Thyroid gland (tissue), 4 donors: ENCODE data around the gene CCKAR. TPM values are rescaled to one million over a fixed set of nuclear protein-coding genes. Genes with fewer than 3 reads are reported as not detected.

Experiments
- DNase-seq, 2 donors: peaks; one replicate each; pipeline ENCODE4 v3.0.0-alpha.2; 2019
- H3K27ac ChIP-seq, 3 donors: fragments of 200-600 bp; sonication (generic); 1 replicate in 2 of 3; 2 replicates in 1 of 3; pipeline ENCODE4 v1.5.1; 2016 to 2019; ENCODE audit warnings: mild to moderate bottlenecking in 1 of 3, moderate library complexity in 1 of 3
- H3K27me3 ChIP-seq: fragments of 200-600 bp; sonication (generic); one replicate; pipeline ENCODE4 v1.5.1; 2019
- H3K36me3 ChIP-seq, 2 donors: fragments of 200-600 bp; sonication (generic); one replicate each; pipeline ENCODE4 v1.5.1; 2016 to 2019
- H3K4me1 ChIP-seq, 2 donors: fragments of 200-600 bp; sonication (generic); one replicate each; pipeline ENCODE4 v1.5.1; 2017 to 2019
- H3K4me3 ChIP-seq, 3 donors: fragments of 200-600 bp; sonication (generic); replicated peaks in 1 of 3; 1 replicate in 2 of 3; 2 replicates in 1 of 3; pipeline ENCODE4 v1.5.1; 2016; ENCODE audit warnings: mild to moderate bottlenecking in 1 of 3
- H3K9me3 ChIP-seq: fragments of 200-600 bp; sonication (generic); one replicate; pipeline ENCODE4 v1.5.1; 2017
- CTCF ChIP-seq, 6 experiments: fragments of 200-600 bp in 3 of 6; fragments of 450-650 bp in 3 of 6; sonication (generic) in 3 of 6; IDR thresholded peaks; one replicate each; pipeline ENCODE4 v1.5.1; 2016 to 2019; ENCODE audit warnings: antibody characterized with exemption in 6 of 6, mild to moderate bottlenecking in 2 of 6, inconsistent platforms in 1 of 6, moderate library complexity in 1 of 6
- POLR2A ChIP-seq, 2 donors: fragments of 450-650 bp; IDR thresholded peaks; one replicate each; pipeline ENCODE4 v1.6.1; 2017; ENCODE audit warnings: antibody characterized with exemption in 2 of 2, mild to moderate bottlenecking in 2 of 2, moderate library complexity in 1 of 2
- WGBS, 2 donors: methylation state at CpG; one replicate each; pipeline ENCODE4 v1.1.5; 2017; 5-methylcytosine and 5-hydroxymethylcytosine counted together
- intact Hi-C: fragments of 100-400 bp; cut with DNase I; formaldehyde crosslinking; loops from one replicate; pipeline ENCODE4 v1.15.1; 2023
- total RNA-seq, 4 donors: library from RNA; depleted of rRNA; stranded (reverse); fragments of >200 nt; gene quantifications; one replicate each; pipeline ENCODE4 v1.2.3, GENCODE V29; 2016

Gene CCKAR
- total RNA-seq, 4 donors from 2014 or later = not detected

DNA sequence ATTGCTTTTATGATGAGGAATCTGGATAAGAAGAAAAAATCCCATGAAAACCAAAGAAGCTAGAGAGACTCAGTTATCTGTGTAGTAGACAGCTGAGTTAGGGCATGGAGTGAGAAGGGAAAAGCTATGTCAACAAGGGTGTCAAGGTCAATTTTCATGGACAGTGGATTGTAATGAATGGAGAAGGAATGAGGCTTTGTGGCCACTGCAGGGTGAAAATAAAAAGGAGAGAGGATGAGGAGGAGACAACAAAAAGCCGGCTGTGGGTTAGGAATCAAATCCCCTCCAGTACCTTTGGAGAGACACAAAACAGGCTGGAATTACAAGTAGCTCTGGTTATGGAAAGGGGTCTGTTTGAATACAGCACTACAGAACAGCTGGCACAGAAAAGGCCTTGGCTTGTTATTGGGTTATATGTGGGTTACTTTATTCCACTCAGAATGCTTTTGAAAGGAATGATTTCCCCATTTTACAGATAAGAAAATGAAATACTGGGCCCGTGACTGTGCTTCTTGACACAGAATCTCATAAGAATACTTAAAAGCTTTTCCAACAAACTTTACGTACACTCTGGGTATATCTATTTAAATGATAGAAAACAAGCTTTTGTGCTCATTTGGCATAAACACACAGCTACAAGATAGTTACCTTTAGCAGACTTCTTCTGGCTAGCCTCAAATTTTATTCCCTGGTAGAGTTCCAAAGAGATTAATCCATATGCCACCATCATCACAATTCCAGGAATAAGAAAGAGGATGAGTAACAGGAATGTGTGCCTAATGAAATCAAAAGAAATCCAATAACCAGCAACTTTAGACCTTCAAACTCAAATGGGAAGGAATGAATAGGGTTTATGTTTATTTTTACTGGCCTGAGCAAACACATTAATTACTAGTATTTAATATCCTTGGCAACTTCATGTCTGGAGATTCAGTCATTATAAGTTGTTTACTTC is 7.5 kb downstream of the CCKAR start:
- no peaks in the 10 kb centered on the region for H3K27me3 ChIP-seq
- WGBS, 2 donors = 66 to 73% methylated on average over 3 of the region's 3 CpGs
- no peaks in the 10 kb centered on the region for H3K9me3 ChIP-seq
- DNase-seq = no peak
- intact Hi-C loops = no loop called here
- TF ChIP-seq CTCF (IDR thresholded peaks at IDR 0.05) = no peak
- TF ChIP-seq POLR2A (IDR thresholded peaks at IDR 0.05) = no peak
- H3K27ac ChIP-seq = no peak overlapping the region
- no peak overlapping the region for H3K4me3 ChIP-seq
- H3K36me3 ChIP-seq = no peaks in the 10 kb centered on the region
- no peaks in the 10 kb centered on the region for H3K4me1 ChIP-seq

GRCh38 chr4:26478330-26478729 is 12.0 kb downstream of the CCKAR start:
- no peak for DNase-seq
- Histone ChIP-seq H3K9me3 (no peaks in the 10 kb centered on the region), H3K27ac (no peak overlapping the region), H3K36me3 (no peaks in the 10 kb centered on the region), H3K4me3 (no peak overlapping the region), H3K4me1 (no peaks in the 10 kb centered on the region), H3K27me3 (no peaks in the 10 kb centered on the region)
- WGBS, 2 donors = 76 to 87% methylated on average over 13 of the region's 13 CpGs
- no peak for TF ChIP-seq CTCF (IDR thresholded peaks at IDR 0.05)
- no peak for TF ChIP-seq POLR2A (IDR thresholded peaks at IDR 0.05)
- intact Hi-C loops = no loop called here

GRCh38 chr4:26476545-26476944 is 13.7 kb downstream of the CCKAR start:
- Histone ChIP-seq H3K27me3 (no peaks in the 10 kb centered on the region), H3K4me1 (no peaks in the 10 kb centered on the region), H3K4me3 (no peak overlapping the region), H3K36me3 (no peaks in the 10 kb centered on the region), H3K9me3 (no peaks in the 10 kb centered on the region), H3K27ac (no peak overlapping the region)
- intact Hi-C loops = no loop called here
- TF ChIP-seq CTCF (IDR thresholded peaks at IDR 0.05) (no peak), POLR2A (IDR thresholded peaks at IDR 0.05) (no peak)
- no peak for DNase-seq
- WGBS, 2 donors = 73 to 78% methylated on average over 5 of the region's 5 CpGs

DNA sequence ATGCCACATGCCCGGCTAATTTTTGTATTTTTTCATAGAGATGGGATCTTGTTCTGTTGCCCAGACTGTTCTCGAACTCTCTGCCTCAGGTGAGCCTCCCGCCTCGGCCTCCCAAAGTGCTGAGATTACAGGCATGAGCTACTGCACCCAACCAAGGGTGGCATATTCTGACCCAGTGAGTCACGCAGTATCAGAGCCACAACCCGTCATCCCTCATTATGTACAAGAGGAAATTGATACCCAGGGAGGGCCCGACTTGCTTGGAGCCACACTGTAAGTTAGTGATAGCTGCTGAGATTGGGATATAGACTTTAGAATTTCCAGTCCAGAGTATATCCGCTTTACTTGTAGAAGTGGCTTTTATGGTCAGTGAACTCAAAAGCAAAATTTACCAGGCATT is 14.6 kb downstream of the CCKAR start:
- H3K9me3 ChIP-seq = no peaks in the 10 kb centered on the region
- DNase-seq = no peak
- H3K4me3 ChIP-seq = no peak overlapping the region
- intact Hi-C loops = no loop called here
- no peak for TF ChIP-seq CTCF (IDR thresholded peaks at IDR 0.05)
- no peak for TF ChIP-seq POLR2A (IDR thresholded peaks at IDR 0.05)
- no peaks in the 10 kb centered on the region for H3K36me3 ChIP-seq
- H3K27me3 ChIP-seq = no peaks in the 10 kb centered on the region
- 80 to 90% methylated on average over 8 of the region's 8 CpGs for WGBS, 2 donors
- no peaks in the 10 kb centered on the region for H3K4me1 ChIP-seq
- H3K27ac ChIP-seq = no peak overlapping the region

GRCh38 chr4:26474551-26474950 is 15.7 kb downstream of the CCKAR start:
- H3K4me1 ChIP-seq = no peaks in the 10 kb centered on the region
- 58 to 73% methylated on average over 3 of the region's 3 CpGs for WGBS, 2 donors
- intact Hi-C loops = no loop called here
- H3K27me3 ChIP-seq = no peaks in the 10 kb centered on the region
- no peak overlapping the region for H3K4me3 ChIP-seq
- DNase-seq = no peak
- TF ChIP-seq POLR2A (IDR thresholded peaks at IDR 0.05) = no peak
- no peak for TF ChIP-seq CTCF (IDR thresholded peaks at IDR 0.05)
- H3K9me3 ChIP-seq = no peaks in the 10 kb centered on the region
- H3K36me3 ChIP-seq = no peaks in the 10 kb centered on the region
- H3K27ac ChIP-seq = no peak overlapping the region
